GM12873 (cell line): ENCODE measurements around the gene PTGES2.

Source experiments
- CTCF ChIP-seq: IDR thresholded peaks from 2 replicates; pipeline ENCODE4 v1.5.1; 2012; ENCODE audit warnings: low read depth, mild to moderate bottlenecking, moderate library complexity, low read length, control low read depth; ENCODE audit not compliant: insufficient read depth; ENCODE audit errors: missing control alignments

The PTGES2 gene

GRCh38 chr9:128167209-128167608 lies 39.7 kb upstream of the PTGES2 start:
- TF ChIP-seq CTCF, result no peak

DNA sequence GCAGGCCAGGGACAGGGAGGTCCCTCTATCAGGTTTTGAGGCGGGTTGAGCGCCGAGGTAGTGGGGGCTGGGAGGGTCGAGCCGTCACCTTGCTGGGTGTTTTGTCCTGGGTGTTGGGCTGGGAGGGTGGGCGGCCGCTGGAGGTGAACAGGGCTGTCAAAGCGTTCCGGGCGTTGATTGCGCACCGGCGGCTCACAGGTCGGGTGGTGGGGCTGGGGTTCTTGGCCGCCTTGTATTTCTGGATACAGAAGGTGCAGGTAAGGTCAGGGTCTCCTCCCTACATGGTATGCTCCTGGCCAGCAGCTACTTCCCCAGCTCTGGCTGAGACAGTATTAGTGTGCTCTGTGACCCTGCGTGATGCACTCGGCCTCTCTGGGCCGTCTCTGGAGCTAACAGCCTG lies 38.6 kb upstream of the PTGES2 start:
- no peak for TF ChIP-seq CTCF

DNA sequence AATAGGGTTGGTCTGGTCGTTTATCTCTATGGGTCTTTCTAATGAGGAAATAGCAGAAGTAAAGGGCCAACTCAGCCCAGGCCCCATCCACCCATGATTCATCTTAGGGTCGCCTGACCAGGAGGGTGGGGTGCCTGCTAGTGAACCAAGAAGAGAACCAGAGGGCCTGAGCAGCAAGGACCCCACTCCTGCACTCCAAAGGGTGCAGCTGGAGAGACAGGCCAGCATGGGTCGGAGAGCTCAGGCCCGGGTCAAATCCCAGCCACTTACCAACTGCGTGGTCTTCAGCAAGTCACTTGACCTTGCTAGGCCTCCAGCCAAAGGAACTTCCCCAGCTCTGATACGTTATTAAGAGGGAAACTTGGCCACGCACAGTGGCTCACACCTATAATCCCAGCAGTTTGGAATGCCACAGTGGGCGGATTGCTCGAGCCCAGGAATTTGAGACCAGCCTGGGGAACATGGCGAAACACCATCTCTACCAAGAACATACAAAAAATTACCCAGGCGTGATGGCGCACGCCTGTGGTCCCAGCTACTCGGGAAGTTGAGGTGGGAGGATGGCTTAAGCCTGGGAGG lies 36.9 kb upstream of the PTGES2 start:
- no peak for TF ChIP-seq CTCF

DNA sequence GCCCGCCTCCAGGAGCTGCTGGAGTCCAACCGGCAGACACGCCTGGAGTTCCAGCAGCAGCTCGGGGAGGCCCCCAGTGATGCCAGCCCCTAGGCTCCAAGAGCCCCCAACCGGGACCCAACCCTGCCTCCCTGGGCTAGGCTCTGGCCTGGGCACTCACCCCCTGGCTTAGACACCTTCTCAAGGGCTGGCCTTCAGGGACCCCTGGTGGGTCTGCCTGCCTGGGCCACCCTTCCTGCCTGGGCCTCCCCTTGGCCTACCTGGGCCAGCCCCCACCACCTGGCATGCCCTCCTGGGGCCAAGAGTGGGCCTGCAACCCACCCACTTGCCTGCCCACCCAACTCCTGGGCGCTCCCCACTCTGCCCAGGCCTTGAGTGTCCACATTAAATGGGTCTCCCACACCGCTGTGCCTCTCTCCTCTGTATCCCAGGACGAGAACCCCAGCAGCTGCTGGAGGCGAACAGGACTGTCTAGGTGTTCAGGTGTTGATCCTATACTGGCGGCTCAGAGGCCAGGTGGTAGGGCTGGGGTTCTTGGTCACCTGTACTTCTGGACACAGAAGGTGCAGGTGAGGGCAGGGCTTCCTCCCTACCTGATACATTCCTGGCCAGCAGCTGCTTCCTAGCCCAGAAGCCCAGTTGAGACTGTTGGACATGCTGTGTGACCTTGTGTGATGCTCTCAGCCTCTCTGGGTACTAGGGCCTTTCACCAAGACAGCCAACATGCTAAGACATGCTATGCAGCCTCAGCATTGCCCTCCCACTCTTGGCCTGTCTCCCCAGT lies 36.2 kb upstream of the PTGES2 start:
- TF ChIP-seq CTCF, result no peak

GRCh38 chr9:128163027-128163515 lies 35.5 kb upstream of the PTGES2 start:
- no peak for TF ChIP-seq CTCF

DNA sequence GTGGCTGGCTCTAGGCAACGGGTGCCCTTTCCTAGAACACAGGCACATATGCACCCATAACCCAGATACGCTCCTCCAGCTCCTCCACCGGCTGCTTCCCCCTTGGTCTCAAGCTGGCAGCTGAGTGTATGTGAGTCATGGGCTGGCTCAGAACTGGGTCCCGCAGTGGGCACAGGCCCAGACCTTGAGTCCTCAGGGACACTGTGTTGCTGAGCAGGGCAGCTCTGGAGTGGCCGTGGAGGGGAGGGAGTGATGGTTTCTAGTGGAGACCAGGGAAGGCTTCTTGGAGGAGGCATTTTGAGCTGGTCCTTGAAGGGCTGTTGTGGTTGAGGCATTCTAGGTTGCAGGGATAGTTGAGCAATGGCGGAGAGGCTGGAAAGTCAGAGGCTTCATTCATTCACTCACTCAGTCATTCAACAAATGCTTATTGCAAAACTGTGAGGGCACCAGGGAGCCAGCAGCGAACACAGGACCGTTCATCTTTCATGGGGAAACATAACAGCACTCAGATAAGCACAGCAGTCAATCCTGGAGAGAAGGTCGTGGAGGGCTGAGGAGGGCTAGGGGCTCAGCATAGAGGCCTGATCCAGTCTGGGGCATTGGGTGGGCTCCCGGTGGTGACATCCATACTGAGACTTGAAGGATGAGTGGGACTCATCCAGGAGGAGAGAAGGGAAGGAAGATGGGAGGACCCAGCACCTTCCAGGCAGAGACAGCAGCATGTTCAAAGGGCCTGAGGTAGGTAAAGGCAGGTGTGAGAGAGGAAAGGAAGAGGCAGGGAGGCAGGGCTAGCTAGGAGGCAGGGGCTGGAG lies 34.9 kb upstream of the PTGES2 start:
- TF ChIP-seq CTCF, result no peak

DNA sequence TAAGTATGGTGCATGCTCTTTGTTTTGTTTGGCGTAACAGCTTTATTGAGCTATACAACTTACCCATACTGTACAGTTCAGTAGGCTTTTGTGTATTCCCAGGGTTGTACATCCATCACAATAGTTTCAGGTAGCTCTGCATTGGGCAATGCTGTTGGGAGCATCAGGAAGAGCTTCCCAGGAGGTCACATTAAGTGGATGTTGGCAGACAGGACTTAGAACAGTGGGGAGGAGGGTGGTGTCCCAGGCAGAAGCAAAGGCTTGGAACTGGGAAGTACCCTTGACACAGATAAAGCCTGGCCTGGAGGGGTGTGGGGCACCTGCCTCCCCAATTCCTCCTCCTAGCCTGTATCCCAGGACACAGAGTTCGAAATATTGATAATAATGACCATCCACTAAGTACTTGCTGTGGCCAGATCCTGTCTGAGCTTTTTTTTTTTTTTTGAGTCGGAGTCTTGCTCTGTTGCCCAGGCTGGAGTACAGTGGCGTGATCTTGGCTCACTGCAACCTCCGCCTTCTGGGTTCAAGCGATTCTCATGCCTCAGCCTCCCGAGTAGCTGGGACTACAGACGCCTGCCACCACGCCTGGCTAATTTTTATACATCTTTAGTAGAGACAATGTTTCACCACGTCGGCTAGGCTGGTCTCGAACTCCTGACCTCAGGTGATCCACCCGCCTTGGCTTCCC lies 33.8 kb upstream of the PTGES2 start:
- no peak for TF ChIP-seq CTCF
